Psoas muscle (tissue), 8 donors: ENCODE results near the gene STAB2. TPM values are rescaled to one million over a fixed set of nuclear protein-coding genes. Genes with fewer than 3 reads are reported as not detected.

Experiments
- ATAC-seq, 4 donors: fragments of 200-7000 bp; cut with Tn5 transposase; one replicate each; pipeline ENCODE4 v1.9.1; 2020; ENCODE audit warnings: moderate library complexity in 3 of 4, mild to moderate bottlenecking in 2 of 4
- DNase-seq, 2 donors: peaks; one replicate each; pipeline ENCODE4 v3.0.0-alpha.2; 2020
- H3K27ac ChIP-seq: fragments of 200-600 bp; one replicate; pipeline ENCODE4 v1.8.0; 2022
- H3K27me3 ChIP-seq, 3 donors: fragments of 200-600 bp in 1 of 3; one replicate each; pipeline versions ENCODE4 v1.6.1 to v1.8.0; 2013 to 2022; ENCODE audit warnings: low read length in 2 of 3, mild to moderate bottlenecking in 2 of 3, moderate library complexity in 1 of 3; ENCODE audit not compliant: insufficient read depth in 3 of 3
- H3K36me3 ChIP-seq, 2 donors: fragments of 200-600 bp in 1 of 2; one replicate each; pipeline versions ENCODE4 v1.6.1 to v1.8.0; 2013 to 2022; ENCODE audit warnings: low read depth in 1 of 2, mild to moderate bottlenecking in 1 of 2, moderate library complexity in 1 of 2; ENCODE audit not compliant: insufficient read depth in 1 of 2
- H3K4me1 ChIP-seq: fragments of 200-600 bp; one replicate; pipeline ENCODE4 v1.8.0; 2022
- H3K4me3 ChIP-seq: fragments of 200-600 bp; one replicate; pipeline ENCODE4 v1.8.0; 2022; ENCODE audit warnings: mild to moderate bottlenecking
- H3K9me3 ChIP-seq: fragments of 200-600 bp; one replicate; pipeline ENCODE4 v1.8.0; 2022
- CTCF ChIP-seq: fragments of 200-600 bp; IDR thresholded peaks from one replicate; pipeline ENCODE4 v1.8.0; 2022; ENCODE audit warnings: antibody characterized with exemption
- WGBS, 3 donors: extraction: QIAGEN DNeasy Blood & Tissue Kit; methylation state at CpG; one replicate each; pipeline versions ENCODE4 v1.1.6 to v1.1.7; 2013; 5-methylcytosine and 5-hydroxymethylcytosine counted together
- intact Hi-C, 2 donors: fragments of 100-400 bp; cut with DNase I; formaldehyde crosslinking; loops; one replicate each; pipeline versions ENCODE4 v1.11.0 to v1.14.2; 2022
- polyA plus RNA-seq, 3 donors: library from polyadenylated mRNA; stranded (reverse); fragments of 200-250 nt; gene quantifications; one replicate each; pipeline ENCODE4 v1.2.3, GENCODE V29; 2013
- total RNA-seq, 4 donors: library from RNA; stranded (reverse); fragmentation: NEBNext Ultra II Directional in 2 of 4; extraction: Animal tissue kit (Norgen Biotek cat#: 25700) in 2 of 4; gene quantifications; one replicate each; pipeline versions ENCODE4 v1.2.1 to v1.2.4, GENCODE V29; 2021 to 2023
- donor health status: healthy with polysubstance abuse.
- donor health status: DM: no; HTN: no; CAD: no; lungs with moderate emphysema.
- donor health status: Bipolar disorder and iron deficiency.
- donor health status: healthy.
- donor health status: DM: yes; HTN: yes; CAD: no.
- donor health status: DM: no; HTN: no; CAD: no.
- donor health status: DM: no; HTN: no; CAD: no.
- donor health status: DM: yes; HTN: yes; CAD: no.

The STAB2 gene
- total and polyA plus RNA-seq, 7 donors: under 0.01 to 0.32 (median 0.06) TPM; not detected in 2

- no peak for ATAC-seq
Observed at GRCh38 chr12:103673891-103674375, 86.9 kb downstream of the STAB2 start.

GRCh38 chr12:103676893-103677292 lies 89.8 kb downstream of the STAB2 start:
- no peaks in the 10 kb centered on the region for H3K4me1 ChIP-seq
- no peaks in the 10 kb centered on the region for H3K27me3 ChIP-seq
- H3K36me3 ChIP-seq: no peaks in the 10 kb centered on the region
- no peak overlapping the region for H3K4me3 ChIP-seq
- no peak for ATAC-seq
- no peaks in the 10 kb centered on the region for H3K9me3 ChIP-seq
- no peak for TF ChIP-seq CTCF
- H3K27ac ChIP-seq: no peak overlapping the region
- no peak for DNase-seq
- 44 to 53% (median 48%) methylated on average over 3 of the region's 3 CpGs for WGBS, 3 donors
- intact Hi-C loops: no loop called here

More at GRCh38 chr12:103673891-103674375, 86.9 kb downstream of the STAB2 start:
- WGBS, 3 donors: 90 to 97% (median 94%) methylated on average over 10 of the region's 10 CpGs
- H3K9me3 ChIP-seq: no peaks in the 10 kb centered on the region
- H3K4me3 ChIP-seq: no peak overlapping the region
- no peak overlapping the region for H3K27ac ChIP-seq
- intact Hi-C loops: no loop called here
- no peak for TF ChIP-seq CTCF
- no peak for DNase-seq
- H3K4me1 ChIP-seq: no peaks in the 10 kb centered on the region
- H3K36me3 ChIP-seq: no peaks in the 10 kb centered on the region
- H3K27me3 ChIP-seq: no peaks in the 10 kb centered on the region

GRCh38 chr12:103677341-103677740 lies 90.3 kb downstream of the STAB2 start:
- no peak for DNase-seq
- intact Hi-C loops: no loop called here
- 52 to 62% (median 58%) methylated on average over 8 of the region's 8 CpGs for WGBS, 3 donors

GRCh38 chr12:103677905-103678304 lies 90.8 kb downstream of the STAB2 start:
- WGBS, 3 donors: 87 to 93% (median 90%) methylated on average over 2 of the region's 2 CpGs

More at GRCh38 chr12:103677341-103677740, 90.3 kb downstream of the STAB2 start:
- H3K4me3 ChIP-seq: no peak overlapping the region
- H3K4me1 ChIP-seq: no peaks in the 10 kb centered on the region
- no peak for ATAC-seq
- H3K36me3 ChIP-seq: no peaks in the 10 kb centered on the region
- no peaks in the 10 kb centered on the region for H3K27me3 ChIP-seq
- no peak for TF ChIP-seq CTCF
- no peaks in the 10 kb centered on the region for H3K9me3 ChIP-seq
- no peak overlapping the region for H3K27ac ChIP-seq

More at GRCh38 chr12:103677905-103678304, 90.8 kb downstream of the STAB2 start:
- TF ChIP-seq CTCF: no peak
- no peaks in the 10 kb centered on the region for H3K36me3 ChIP-seq
- no peaks in the 10 kb centered on the region for H3K9me3 ChIP-seq
- intact Hi-C loops: no loop called here
- H3K4me3 ChIP-seq: no peak overlapping the region
- H3K27me3 ChIP-seq: no peaks in the 10 kb centered on the region
- no peak overlapping the region for H3K27ac ChIP-seq
- H3K4me1 ChIP-seq: no peaks in the 10 kb centered on the region
- DNase-seq: no peak
- no peak for ATAC-seq
